Neural progenitor cell (in vitro differentiated cells): ENCODE data around the gene NPC1L1.

Source experiments
- EZH2 ChIP-seq: fragments of 200-600 bp; sonication (generic); IDR thresholded peaks from 2 replicates; pipeline ENCODE4 v1.6.1; 2017; ENCODE audit warnings: antibody characterized with exemption, mild to moderate bottlenecking, moderate library complexity
- EZH2phosphoT487 ChIP-seq: fragments of 200-600 bp; sonication (generic); IDR thresholded peaks from 2 replicates; pipeline ENCODE4 v1.6.1; 2017; ENCODE audit warnings: antibody characterized with exemption
- TF ChIP-seq, protein P1 (sequence below): fragments of 200-600 bp; sonication (generic); IDR thresholded peaks from 2 replicates; pipeline ENCODE4 v1.5.1; 2017; ENCODE audit warnings: antibody characterized with exemption, mild to moderate bottlenecking

DNA sequence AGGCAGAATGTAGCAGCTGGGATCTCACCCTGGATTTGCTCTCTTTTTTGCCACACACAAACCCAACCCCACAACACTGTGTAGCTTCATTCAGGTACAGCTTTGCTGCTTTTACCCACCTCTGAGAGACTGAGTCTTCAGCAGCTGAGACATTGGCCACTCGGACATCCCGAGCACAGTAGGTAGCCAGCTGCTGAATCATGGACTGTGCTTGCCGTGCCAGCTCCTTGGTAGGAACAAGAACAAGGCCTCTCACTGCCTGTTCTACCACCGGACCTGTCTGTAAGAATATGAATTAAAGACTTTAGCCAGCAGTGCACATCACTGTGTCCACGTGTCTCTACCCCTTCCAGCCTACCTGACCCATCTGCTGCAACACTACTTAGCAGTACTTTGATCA lies 31.6 kb upstream of the NPC1L1 start:
- TF ChIP-seq EZH2phosphoT487 (no peak), EZH2 (no peak)
- TF ChIP-seq, protein P1, sequence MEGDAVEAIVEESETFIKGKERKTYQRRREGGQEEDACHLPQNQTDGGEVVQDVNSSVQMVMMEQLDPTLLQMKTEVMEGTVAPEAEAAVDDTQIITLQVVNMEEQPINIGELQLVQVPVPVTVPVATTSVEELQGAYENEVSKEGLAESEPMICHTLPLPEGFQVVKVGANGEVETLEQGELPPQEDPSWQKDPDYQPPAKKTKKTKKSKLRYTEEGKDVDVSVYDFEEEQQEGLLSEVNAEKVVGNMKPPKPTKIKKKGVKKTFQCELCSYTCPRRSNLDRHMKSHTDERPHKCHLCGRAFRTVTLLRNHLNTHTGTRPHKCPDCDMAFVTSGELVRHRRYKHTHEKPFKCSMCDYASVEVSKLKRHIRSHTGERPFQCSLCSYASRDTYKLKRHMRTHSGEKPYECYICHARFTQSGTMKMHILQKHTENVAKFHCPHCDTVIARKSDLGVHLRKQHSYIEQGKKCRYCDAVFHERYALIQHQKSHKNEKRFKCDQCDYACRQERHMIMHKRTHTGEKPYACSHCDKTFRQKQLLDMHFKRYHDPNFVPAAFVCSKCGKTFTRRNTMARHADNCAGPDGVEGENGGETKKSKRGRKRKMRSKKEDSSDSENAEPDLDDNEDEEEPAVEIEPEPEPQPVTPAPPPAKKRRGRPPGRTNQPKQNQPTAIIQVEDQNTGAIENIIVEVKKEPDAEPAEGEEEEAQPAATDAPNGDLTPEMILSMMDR, result no peak
